Fibroblast of villous mesenchyme (primary cell): ENCODE results near the gene FYN. TPM values are rescaled to one million over a fixed set of nuclear protein-coding genes. Genes with fewer than 3 reads are reported as not detected.
A peak's percentile ranks its signal among the peaks of the same experiment; 100 is the strongest.

Experiments
- DNase-seq: peaks from one replicate; pipeline ENCODE4 v3.0.0-alpha.2; 2010; ENCODE audit warnings: low read depth
- H3K4me3 ChIP-seq: 2 replicates; pipeline ENCODE4 v1.5.1; 2011; ENCODE audit warnings: low read depth, mild to moderate bottlenecking, low read length
- CTCF ChIP-seq: IDR thresholded peaks from 2 replicates; pipeline ENCODE4 v1.5.1; 2012; ENCODE audit warnings: low read depth, mild to moderate bottlenecking, low read length; ENCODE audit not compliant: insufficient read depth
- total RNA-seq: library from RNA; depleted of rRNA; stranded (reverse); fragments of >200 nt; gene quantifications from 2 replicates; pipeline ENCODE4 v1.2.3, GENCODE V29; 2012

Gene FYN
- total RNA-seq, 1 donor, result 26.8 TPM

DNA sequence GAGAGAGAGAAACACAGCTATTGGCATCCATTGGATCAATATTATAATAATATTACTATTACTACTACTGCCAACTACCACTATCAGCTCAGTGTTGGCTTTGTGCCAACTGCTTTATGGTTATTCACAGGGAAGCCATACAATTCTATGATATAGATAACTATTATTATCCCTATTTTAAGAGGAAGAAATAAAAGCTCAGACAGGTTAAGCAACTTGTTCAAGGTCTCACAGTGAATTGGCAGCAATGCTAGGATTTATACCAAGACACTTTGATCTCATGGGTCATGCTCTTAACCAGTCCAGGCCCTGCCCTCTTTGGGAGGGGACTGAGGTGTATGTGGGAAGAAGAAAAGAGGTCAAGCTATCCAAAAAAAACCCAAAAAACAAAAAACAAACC, 185.6 kb downstream of the FYN start:
- no peak overlapping the region for H3K4me3 ChIP-seq
- no peak for TF ChIP-seq CTCF
- DNase-seq, result no peak

GRCh38 chr6:111686932-111687266, 186.4 kb downstream of the FYN start:
- DNase-seq, result no peak
- no peak overlapping the region for H3K4me3 ChIP-seq
- TF ChIP-seq CTCF, result no peak

- TF ChIP-seq CTCF, result no peak
- no peak overlapping the region for H3K4me3 ChIP-seq
- DNase-seq, result no peak
These were observed 186.9 kb downstream of the FYN start for GRCh38 chr6:111686249-111686931.

DNA sequence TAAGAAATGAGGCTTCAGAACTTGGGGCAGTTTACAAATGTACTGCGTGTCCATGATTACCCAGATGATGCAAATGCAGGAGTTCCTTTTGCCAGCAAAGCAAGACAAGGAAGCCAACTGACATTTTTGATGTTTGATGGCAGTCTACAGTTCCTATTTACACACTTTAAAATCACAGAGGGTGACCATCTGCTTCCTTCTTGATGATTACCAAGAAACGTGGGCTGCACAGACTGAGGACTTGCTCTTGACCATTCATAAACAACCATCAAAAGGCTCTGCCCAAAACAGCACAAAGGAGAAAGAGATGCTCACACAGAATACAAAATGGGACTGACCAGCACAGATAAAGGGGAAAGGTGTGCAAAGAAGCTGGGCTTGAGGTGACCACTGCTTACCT, 187.7 kb downstream of the FYN start:
- DNase-seq, result no peak
- no peak for TF ChIP-seq CTCF
- H3K4me3 ChIP-seq, result no peak overlapping the region

GRCh38 chr6:111685058-111685457, 188.2 kb downstream of the FYN start:
- no peak for TF ChIP-seq CTCF
- no peak overlapping the region for H3K4me3 ChIP-seq
- DNase-seq, result no peak

DNA sequence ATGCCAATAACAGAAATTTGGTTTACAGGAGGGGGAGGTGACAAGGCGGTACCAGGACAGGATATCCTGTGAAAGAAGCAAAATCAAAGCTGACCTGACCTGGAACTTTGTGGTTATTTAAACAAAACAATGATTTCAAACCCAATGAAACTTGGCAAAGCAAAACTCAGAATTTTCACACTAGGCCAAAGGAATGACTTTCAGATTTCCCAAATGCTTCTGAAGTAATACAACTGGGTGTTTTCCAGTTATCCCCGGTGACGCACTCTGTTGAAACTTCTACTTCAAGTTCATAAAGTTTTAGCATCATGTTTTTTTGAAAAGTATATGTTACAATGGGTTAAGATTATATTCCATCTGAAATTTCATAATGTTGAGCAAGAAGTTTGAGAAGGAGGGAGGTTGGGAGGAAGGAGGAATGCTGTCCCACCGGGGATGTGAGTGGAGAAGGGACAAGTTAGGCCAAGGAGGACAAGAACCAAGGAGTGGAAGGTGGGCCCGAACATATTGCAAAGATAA, 189.4 kb downstream of the FYN start:
- H3K4me3 ChIP-seq, result no peak overlapping the region
- DNase-seq, result peak; percentile 95
- no peak for TF ChIP-seq CTCF

- DNase-seq, result no peak
- TF ChIP-seq CTCF, result no peak
- H3K4me3 ChIP-seq, result no peak overlapping the region
These were observed 190.1 kb downstream of the FYN start for GRCh38 chr6:111683157-111683556.
